ENCODE results near the gene OLFM2. TPM values are rescaled to one million over a fixed set of nuclear protein-coding genes. Genes with fewer than 3 reads are reported as not detected.

OLFM2 gene
- total RNA-seq, 4 donors from 2014 or later = 51.5 to 114 (median 101) TPM

- no peak overlapping the region for H3K4me3 ChIP-seq
- no peaks in the 10 kb centered on the region for H3K9me3 ChIP-seq
- no peaks in the 10 kb centered on the region for H3K4me1 ChIP-seq
- no peak overlapping the region for H3K27ac ChIP-seq
- no peak for TF ChIP-seq EP300 (IDR thresholded peaks at IDR 0.05)
- TF ChIP-seq POLR2AphosphoS5 (IDR thresholded peaks at IDR 0.05) = no peak
- TF ChIP-seq CTCF (IDR thresholded peaks at IDR 0.05) = no peak
- TF ChIP-seq POLR2A (IDR thresholded peaks at IDR 0.05) = no peak
- WGBS = 91% methylated on average over 13 of the region's 13 CpGs
- H3K36me3 ChIP-seq = peaks cover 35% of the 10 kb centered on the region
- DNase-seq (ENCODE audit: low spot score in 2 of 2) = no peak
- no peaks in the 10 kb centered on the region for H3K27me3 ChIP-seq
Measured at GRCh38 chr19:9857076-9857721, 79.1 kb downstream of the OLFM2 start.

- WGBS = 98% methylated on average over 6 of the region's 9 CpGs
- Histone ChIP-seq H3K9me3 (no peaks in the 10 kb centered on the region), H3K27ac (no peak overlapping the region), H3K27me3 (no peaks in the 10 kb centered on the region), H3K4me3 (no peak overlapping the region), H3K36me3 (peaks cover 35% of the 10 kb centered on the region), H3K4me1 (no peaks in the 10 kb centered on the region)
- no peak for DNase-seq (ENCODE audit: low spot score in 2 of 2)
- TF ChIP-seq POLR2A (IDR thresholded peaks at IDR 0.05) = no peak
- no peak for TF ChIP-seq CTCF (IDR thresholded peaks at IDR 0.05)
- no peak for TF ChIP-seq EP300 (IDR thresholded peaks at IDR 0.05)
- TF ChIP-seq POLR2AphosphoS5 (IDR thresholded peaks at IDR 0.05) = no peak
Measured at GRCh38 chr19:9856609-9857008, 79.7 kb downstream of the OLFM2 start.

- TF ChIP-seq EP300 (IDR thresholded peaks at IDR 0.05) (no peak), POLR2A (IDR thresholded peaks at IDR 0.05) (no peak), CTCF (IDR thresholded peaks at IDR 0.05) (no peak), POLR2AphosphoS5 (IDR thresholded peaks at IDR 0.05) (no peak)
- Histone ChIP-seq H3K4me1 (no peaks in the 10 kb centered on the region), H3K9me3 (no peaks in the 10 kb centered on the region), H3K27ac (no peak overlapping the region), H3K27me3 (no peaks in the 10 kb centered on the region), H3K4me3 (no peak overlapping the region), H3K36me3 (peaks cover 41% of the 10 kb centered on the region)
- no peak for DNase-seq (ENCODE audit: low spot score in 2 of 2)
- 94% methylated on average over 38 of the region's 38 CpGs for WGBS
Measured at GRCh38 chr19:9854282-9854846, 82.0 kb downstream of the OLFM2 start.

GRCh38 chr19:9850235-9850959 is 85.9 kb downstream of the OLFM2 start:
- 63% methylated on average over 11 of the region's 19 CpGs for WGBS
- H3K27me3 ChIP-seq = no peaks in the 10 kb centered on the region
- no peak for DNase-seq (ENCODE audit: low spot score in 2 of 2)
- H3K4me3 ChIP-seq = no peak overlapping the region
- no peaks in the 10 kb centered on the region for H3K9me3 ChIP-seq
- H3K36me3 ChIP-seq = peaks cover 47% of the 10 kb centered on the region
- H3K27ac ChIP-seq = no peak overlapping the region
- TF ChIP-seq POLR2AphosphoS5 (IDR thresholded peaks at IDR 0.05) (no peak), CTCF (IDR thresholded peaks at IDR 0.05) (no peak), POLR2A (IDR thresholded peaks at IDR 0.05) (no peak), EP300 (IDR thresholded peaks at IDR 0.05) (no peak)
- H3K4me1 ChIP-seq = peaks cover 15% of the 10 kb centered on the region

- TF ChIP-seq CTCF (IDR thresholded peaks at IDR 0.05) = no peak
- no peak for TF ChIP-seq POLR2A (IDR thresholded peaks at IDR 0.05)
- no peak for TF ChIP-seq EP300 (IDR thresholded peaks at IDR 0.05)
- no peak for TF ChIP-seq POLR2AphosphoS5 (IDR thresholded peaks at IDR 0.05)
- no peak for DNase-seq (ENCODE audit: low spot score in 2 of 2)
- Histone ChIP-seq H3K36me3 (peaks cover 50% of the 10 kb centered on the region), H3K4me1 (peaks cover 15% of the 10 kb centered on the region), H3K27ac (no peak overlapping the region), H3K27me3 (no peaks in the 10 kb centered on the region), H3K9me3 (no peaks in the 10 kb centered on the region), H3K4me3 (no peak overlapping the region)
- no CpG with 5 or more reads among the region's 7 CpGs for WGBS
Measured at GRCh38 chr19:9849791-9850190, 86.5 kb downstream of the OLFM2 start.

All from suprapubic skin (tissue), 4 donors.